SK-MEL-5 (cell line): ENCODE results near the gene SUSD3. TPM values are rescaled to one million over a fixed set of nuclear protein-coding genes. Genes with fewer than 3 reads are reported as not detected.
A peak's percentile ranks its signal among the peaks of the same experiment; 100 is the strongest.
"Not testable (repeated sequence)": the region's sequence is repeated elsewhere in the genome, so short reads cannot be mapped to it uniquely, and the experiment has no call there.

Experiments used
- DNase-seq: peaks from one replicate; pipeline ENCODE4 v3.0.0-alpha.2; 2016; ENCODE audit warnings: low read depth, low spot score
- in situ Hi-C: cut with HindIII; loops from 2 replicates; pipeline ENCODE4 v1.10.0; 2016; ENCODE audit warnings: low sequenced_read_pairs, high pct_unique_total_duplicates, low pct_unique_long_range_greater_than_20kb
- total RNA-seq: library from RNA; depleted of rRNA; stranded (reverse); fragments of >200 nt; shearing (Covaris generic); gene quantifications from 2 replicates; pipeline ENCODE4 v1.2.3, GENCODE V29; 2014

SUSD3 gene
- total RNA-seq, 1 experiment from 2014 or later = 0.90 TPM

GRCh38 chr9:93112116-93112863 is 53.8 kb downstream of the SUSD3 start:
- in situ Hi-C loops = no loop called here

DNA sequence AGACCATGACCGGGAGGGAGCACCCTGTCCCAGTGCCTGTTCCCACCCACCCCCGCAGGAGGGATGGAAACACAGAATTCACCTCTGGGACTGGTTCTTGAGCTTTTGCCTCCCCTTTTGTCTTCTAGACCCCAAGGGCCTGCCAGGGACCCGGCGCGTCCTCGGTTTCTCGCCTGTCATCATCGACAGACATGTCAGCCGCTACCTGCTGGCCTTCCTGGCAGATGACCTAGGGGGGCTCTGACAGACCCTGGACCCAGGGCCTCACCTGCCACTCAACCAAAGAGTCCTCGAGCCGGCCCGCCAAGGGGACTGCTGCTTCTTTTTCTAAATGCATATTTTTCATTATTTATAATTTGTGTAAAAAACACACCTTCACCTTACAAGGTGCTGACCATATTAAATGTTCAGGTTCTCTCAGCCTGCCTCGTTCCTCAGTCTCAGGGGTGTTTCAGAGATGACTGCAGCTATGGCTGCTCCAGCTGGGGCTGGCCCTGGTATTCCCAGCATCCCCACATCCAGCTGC is 54.4 kb downstream of the SUSD3 start:
- in situ Hi-C loops = no loop called here

More at GRCh38 chr9:93112116-93112863, 53.8 kb downstream of the SUSD3 start:
- DNase-seq = no peak

DNA sequence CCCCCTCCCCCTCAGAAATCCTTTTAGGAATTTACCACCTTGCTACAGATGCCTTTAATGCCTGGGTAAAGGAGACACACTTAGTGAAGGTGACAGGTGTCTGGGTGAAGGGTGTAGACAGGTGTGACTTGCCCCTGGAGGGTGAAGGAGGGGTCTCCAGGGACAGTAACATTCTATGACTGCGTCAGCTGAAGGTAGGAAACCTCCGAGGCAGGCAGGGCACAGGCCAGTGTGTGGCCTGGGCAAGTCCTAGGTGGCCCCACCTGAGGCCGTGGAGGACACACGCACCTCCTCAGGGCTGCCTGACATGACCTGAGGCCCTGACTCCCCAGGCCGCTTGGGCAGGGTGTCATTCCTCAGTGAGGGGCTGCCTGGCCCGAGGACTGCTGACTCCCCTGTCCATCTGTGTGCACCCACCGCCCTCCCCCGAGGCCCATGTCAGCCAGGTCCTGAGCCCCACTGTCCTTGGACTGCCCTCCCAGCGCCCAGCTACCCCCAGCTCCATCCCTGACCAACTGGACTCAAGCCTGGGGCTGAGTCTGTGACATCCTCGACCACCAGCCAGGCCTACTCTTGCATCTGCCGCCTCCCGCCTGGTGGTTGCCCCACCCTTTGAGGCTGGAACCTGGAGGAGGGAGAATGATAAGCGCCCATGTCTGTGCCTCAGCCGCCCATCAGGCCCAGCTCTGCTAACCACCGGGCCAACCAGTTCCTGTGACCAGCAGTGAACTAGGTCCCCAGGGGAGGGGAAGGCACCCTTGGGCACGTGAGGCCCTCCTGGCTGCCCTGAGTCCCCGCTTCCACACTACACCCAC is 55.9 kb downstream of the SUSD3 start:
- in situ Hi-C loops = no loop called here
- no peak for DNase-seq

More for the DNA sequence above, 54.4 kb downstream of the SUSD3 start:
- DNase-seq = no peak

DNA sequence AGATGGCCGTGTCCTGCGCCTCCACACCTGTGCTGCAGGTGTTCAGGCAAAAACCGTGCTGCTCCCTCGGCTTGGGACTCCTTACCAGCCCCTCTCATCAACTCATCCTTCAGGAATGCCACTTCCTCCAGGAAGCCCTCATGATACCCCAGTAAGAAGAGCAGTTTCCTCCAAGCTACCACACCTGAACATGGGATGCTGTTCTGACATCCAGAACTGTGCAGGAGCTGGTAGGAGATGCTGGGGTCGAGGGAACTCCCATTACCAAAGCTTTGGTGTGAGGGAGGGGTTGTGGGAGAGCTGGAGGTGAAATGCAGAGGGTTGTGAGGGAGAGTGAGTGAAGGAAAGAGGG is 56.5 kb downstream of the SUSD3 start:
- DNase-seq = no peak
- in situ Hi-C loops = no loop called here

DNA sequence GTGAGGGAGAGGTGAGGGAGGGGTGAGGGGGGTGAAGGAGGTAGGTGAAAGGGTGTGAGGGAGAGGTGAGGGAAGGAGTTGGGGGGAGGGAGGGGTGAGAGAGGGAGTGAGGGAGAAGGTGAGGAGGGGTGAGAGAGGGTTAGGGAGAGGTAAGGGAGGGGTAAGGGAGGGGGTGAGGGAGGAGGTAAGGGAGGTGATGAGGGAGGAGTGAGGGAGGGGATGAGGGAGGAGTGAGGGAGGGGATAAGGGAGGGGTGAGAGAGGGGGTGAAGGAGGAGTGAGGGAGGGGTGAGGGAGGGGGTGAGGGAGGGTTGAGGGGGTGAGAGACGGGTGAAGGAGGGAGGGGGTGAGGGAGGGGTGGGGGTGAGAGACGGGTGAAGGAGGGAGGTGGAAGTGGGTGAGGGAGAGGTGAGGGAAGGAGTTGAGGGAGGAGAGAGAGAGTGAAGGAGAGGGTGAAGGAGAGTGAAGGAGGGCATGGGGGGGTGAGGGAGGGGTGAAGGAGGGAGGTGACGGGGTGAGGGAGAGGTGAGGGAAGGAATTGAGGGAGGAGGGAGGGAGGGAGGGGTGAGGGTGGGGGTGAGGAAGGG is 57.1 kb downstream of the SUSD3 start:
- in situ Hi-C loops = no loop called here
- DNase-seq = no peak

DNA sequence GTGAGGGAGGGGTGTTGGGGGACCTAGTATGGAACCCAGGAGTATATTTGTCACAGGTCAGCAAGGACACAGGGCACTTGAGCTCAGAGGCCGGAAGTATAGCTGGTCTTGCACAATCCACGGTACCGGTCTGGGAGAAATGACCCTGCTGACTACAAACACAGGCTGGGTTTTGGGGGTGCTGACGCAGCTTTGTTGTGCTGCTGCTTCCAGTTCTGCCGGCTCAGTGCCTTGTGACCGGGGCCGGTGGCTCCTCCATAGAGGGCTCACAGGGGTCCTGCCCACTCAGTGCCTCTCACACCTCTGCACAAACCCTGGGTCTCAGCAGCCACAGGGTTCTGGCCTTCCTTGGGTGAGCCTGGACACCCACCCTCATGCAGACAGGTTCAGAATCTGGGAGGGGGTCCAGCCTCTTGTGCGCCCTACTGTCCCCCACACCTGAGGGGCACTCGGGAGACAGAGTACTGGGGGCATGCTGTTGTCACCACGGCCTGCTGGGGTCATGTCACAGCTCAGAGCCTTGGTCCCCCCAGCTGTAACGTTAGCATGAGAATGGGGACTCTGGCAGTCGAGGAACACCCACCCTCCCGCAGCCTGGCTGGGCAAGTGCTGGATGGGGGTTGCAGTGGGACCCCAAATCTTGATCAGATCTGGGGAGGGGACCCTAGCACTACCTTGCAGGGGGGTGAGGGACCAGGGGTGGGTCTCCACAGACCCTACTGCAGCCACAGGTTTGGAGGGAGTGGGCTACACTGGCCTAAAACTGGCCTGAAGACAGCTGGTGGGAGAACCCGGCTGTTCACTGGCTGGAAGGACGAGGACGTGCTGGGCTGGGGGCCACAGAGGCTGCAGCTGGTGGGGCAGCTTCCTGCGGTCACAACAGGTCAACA is 57.8 kb downstream of the SUSD3 start:
- DNase-seq = no peak

GRCh38 chr9:93117521-93117920 is 59.0 kb downstream of the SUSD3 start:
- in situ Hi-C loops, DNase-seq: not testable (repeated sequence)

More for the DNA sequence above, 57.8 kb downstream of the SUSD3 start:
- in situ Hi-C loops = no loop called here

GRCh38 chr9:93117924-93118862 is 59.7 kb downstream of the SUSD3 start:
- DNase-seq = no peak
- in situ Hi-C loops = no loop called here

GRCh38 chr9:93118863-93119702 is 60.6 kb downstream of the SUSD3 start:
- in situ Hi-C loops = no loop called here
- no peak for DNase-seq

DNA sequence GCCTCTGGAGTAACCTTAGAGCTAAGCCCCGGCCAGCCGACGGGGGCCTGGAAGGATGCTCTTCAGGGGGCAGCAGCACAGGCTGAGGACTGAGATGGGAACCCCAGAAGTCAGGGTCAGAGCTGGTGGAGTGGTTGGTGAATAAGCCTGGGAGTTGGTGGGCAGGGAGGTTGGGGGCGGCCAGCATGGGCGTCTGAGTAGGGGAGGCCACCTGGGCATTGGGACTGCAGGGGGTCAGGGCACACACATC is 61.1 kb downstream of the SUSD3 start:
- in situ Hi-C loops = no loop called here
- DNase-seq = no peak

- in situ Hi-C loops = no loop called here
- peak; percentile 88 for DNase-seq
These were observed 61.7 kb downstream of the SUSD3 start for GRCh38 chr9:93119953-93120845.

DNA sequence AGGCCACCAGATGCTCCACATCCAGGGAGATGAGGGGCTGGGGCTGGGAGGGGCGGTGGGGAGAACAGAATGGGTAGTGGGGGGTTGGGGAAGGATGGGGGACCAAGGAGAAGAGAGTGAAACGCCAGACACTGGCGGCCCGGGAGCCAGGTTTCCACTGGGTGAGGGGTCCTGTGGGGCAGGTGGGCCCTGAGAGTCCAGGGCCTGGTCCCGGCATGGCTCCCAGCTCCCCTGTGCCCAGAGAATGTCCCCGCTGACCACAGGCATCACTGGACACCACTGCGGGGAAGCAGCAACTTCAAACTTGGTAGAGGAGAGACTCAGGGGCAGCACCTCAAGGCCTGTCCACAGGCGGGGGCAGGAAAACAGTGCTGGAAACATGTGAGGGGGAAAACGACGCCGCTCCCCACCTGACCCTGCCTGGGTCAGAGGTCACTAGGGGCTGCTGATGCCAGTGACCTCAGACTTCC is 62.4 kb downstream of the SUSD3 start:
- DNase-seq = no peak
- in situ Hi-C loops = no loop called here

DNA sequence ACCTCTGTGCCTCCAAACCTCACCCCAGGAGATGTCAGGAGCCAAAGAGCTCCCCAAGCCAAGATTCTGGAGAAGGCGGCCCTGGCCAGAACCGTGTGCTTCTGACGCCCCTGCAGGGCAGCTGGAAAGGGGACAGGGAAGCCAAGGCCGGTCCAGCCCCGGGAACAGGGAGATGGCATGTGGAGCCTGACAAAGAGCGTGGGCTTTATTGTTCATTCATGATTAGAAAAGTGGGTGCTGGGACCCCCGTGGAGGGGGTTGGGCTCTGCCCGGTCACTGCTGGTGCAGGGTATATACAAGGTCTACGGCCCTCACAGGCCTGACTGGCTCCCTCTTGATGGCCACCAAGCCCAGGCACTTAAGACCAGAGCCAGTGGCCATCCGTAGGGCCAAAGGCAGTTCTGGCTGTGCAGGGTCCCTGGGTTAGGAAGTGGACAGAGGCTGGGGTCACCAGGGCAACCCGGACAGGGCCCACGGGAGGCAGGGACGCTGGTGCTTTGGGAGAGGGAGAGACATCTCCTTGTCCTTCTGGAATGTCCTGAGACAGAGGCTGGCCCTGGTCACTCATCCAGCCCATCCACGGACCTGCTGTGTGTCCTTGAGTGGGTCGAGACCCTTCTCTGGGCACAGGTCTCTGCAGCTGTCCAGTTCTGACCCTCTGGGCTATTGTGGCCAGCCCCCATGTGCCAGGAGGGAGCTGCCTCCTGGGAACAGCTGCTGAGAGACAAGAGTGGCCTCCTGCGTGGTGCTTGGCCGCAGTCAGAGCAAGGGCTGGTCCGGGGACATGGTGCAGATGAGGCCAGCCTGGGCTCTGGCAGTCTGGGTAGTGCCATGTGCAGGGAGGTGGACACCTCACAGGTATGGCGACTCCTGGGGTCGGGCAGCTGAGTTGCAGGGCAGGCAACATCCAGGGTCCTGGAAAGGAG is 63.1 kb downstream of the SUSD3 start:
- DNase-seq = no peak
- in situ Hi-C loops = no loop called here

DNA sequence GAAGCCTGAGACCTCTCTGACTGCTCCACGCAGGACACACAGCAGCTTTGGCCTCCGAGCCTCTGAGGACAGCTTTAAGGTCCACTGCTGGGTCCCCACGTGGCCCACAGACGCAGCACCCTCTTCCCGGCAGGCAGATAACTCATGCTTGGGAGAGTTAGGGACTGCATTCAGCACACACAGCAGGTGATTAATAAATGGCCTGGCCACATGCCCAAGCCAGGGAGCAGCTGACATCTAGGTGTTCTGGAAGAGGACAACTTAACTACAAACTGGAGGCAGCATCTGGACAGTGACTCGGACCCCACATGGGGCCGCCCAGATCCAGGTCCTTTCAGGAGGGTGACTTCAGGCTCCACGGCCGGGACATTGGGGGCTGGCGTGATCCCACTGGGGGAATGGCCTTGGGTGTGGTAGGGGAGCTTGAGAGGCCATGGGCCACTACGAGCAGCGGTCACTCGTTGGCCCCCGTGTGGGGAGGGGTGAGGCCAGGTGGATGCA is 64.3 kb downstream of the SUSD3 start:
- DNase-seq = no peak
- in situ Hi-C loops = no loop called here
